HG02623 (cell line): ENCODE results near the gene BCR.
"Not testable (repeated sequence)": the region's sequence is repeated elsewhere in the genome, so short reads cannot be mapped to it uniquely, and the experiment has no call there.

Experiments used
- ATAC-seq: cut with Tn5 transposase; IDR thresholded peaks from one replicate; pipeline ENCODE4 v1.9.1; 2021; ENCODE audit warnings: moderate library complexity; ENCODE audit not compliant: unreplicated experiment

Gene BCR

DNA sequence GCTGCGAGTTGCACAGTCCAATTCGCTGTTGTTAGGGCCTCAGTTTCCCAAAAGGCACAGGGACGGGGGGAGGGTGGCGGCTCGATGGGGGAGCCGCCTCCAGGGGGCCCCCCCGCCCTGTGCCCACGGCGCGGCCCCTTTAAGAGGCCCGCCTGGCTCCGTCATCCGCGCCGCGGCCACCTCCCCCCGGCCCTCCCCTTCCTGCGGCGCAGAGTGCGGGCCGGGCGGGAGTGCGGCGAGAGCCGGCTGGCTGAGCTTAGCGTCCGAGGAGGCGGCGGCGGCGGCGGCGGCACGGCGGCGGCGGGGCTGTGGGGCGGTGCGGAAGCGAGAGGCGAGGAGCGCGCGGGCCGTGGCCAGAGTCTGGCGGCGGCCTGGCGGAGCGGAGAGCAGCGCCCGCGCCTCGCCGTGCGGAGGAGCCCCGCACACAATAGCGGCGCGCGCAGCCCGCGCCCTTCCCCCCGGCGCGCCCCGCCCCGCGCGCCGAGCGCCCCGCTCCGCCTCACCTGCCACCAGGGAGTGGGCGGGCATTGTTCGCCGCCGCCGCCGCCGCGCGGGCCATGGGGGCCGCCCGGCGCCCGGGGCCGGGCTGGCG lies at the start of gene BCR:
BCR (plus strand) TSS at position 209 of the 592 bp plus-strand sequence. CDS start 452 bp downstream, outside the sequence.
- no peak for ATAC-seq

DNA sequence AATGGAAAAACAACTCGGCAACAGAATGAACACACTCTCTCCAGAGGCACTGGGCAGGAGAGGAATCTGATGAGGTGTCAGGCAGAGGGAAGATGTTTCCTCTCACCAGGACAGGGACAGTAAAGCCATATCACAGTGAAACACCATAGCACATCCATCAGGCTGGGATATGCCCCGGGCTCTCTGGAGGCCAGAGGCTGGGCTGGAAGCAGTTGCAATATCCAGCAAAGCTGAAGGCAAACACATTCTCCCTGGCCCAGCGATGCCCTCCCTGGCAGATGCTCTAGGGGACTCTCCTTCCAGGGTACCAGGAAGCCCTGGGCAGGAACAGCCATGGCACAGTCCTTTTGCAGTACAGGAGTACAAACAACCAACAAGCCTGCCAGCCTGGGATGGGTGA lies 49.6 kb upstream of the BCR start:
- no peak for ATAC-seq

- no peak for ATAC-seq
Measured at GRCh38 chr22:23131931-23132330, 48.4 kb upstream of the BCR start.

DNA sequence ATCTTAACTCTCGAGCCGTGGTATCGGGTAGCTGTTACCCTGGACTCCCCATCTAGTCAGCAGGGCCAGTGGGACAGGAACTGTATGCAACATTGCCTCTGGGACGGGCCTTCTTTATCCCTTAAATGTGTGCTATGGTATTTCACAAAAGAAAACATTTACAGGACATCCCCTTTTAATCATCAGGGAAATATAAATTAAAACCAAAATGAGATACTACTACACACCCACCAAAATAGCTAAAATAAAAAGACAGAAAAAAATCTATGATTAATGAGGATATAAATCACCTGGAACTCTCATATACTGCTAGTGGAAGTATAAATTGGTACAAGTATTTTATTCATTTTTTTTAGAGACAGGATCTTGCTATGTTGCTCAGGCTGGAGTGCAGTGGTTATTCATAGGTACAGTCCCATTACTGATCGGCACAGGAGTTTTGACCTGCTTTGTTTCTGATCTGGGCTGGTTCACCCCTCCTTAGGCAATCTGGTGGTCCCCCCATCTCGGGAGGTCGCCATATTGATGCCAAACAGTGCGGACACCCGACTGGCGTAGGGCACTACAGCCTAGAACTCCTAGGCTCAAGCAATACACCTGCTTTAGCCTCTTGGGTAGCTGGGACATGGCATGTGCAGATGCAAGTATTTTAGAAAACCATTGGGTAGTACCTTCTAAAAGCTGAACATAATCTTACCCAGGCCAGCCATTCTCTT lies 47.8 kb upstream of the BCR start:
- ATAC-seq = no peak

GRCh38 chr22:23133922-23134321 lies 46.4 kb upstream of the BCR start:
- ATAC-seq = no peak

DNA sequence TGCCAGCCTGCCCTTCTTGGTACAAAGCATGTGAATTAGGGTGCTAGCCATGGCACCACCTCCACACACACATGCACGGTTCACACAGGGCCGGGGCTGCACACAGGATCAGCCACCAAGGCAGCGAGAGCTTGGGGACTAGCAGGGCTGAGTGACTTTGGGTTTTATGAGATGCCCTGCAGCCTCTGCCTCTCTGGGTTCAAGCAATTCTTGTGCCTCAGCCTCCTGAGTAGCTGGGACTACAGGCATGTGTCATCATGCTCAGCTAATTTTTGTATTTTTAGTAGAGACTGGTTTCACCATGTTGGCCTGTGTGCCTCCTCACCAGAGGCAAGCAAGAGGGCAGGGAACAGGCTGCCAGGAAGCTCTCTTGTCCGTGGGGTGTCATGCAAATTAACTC lies 43.3 kb upstream of the BCR start:
- ATAC-seq = not testable (repeated sequence)

DNA sequence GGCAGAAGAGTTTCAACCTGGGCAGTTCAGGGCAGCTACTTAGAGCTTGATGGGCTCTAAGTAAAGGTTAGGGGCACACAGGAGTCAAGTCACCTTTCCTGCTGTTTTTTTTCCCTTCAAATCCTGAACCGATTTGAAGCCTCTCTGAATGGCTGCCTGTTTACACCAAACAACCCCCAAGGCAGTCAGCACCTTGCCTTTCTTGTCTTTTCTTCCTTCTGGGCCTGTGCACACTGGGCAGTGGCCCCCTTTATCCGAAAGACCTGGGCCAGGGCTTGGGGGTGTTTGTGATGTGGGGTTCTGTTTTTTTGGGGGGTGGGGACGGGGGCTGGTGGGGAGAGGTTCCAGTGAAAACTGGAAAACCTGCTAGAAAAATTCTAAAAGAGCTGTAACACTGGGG lies 42.8 kb upstream of the BCR start:
- ATAC-seq = no peak

DNA sequence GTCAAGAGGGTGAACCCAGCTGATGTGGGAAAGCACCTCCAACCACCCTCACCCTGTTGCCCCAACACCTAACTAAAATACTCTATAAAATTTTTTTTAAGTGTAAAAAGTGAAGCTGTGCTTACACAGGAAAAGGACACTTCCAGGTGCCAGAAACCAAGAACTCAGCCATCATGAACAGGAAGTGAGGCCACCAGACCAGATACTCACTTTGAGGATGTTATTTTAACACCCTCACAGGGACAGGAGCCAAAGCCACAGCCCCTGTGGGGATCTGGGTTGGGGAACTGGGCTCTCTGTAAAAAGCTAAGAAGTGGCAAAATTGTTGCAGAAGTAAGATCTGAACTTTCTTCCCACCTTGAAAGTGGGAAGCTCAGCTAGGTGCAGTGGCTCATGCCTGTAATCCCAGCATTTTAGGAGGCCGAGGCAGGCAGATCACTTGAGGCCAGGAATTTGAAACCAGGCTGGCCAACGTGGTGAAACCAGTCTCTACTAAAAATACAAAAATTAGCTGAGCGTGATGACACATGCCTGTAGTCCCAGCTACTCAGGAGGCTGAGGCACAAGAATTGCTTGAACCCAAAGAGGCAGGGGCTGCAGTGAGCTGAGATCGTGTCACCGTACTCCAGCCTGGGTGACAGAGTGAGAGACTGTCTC lies 42.3 kb upstream of the BCR start:
- no peak for ATAC-seq

- ATAC-seq = no peak
Measured at GRCh38 chr22:23138584-23139435, 41.5 kb upstream of the BCR start.

- no peak for ATAC-seq
Measured at GRCh38 chr22:23140385-23140784, 39.9 kb upstream of the BCR start.

- no peak for ATAC-seq
Measured at GRCh38 chr22:23142546-23143105, 37.7 kb upstream of the BCR start.

- ATAC-seq = no peak
Measured at GRCh38 chr22:23143119-23143518, 37.2 kb upstream of the BCR start.

DNA sequence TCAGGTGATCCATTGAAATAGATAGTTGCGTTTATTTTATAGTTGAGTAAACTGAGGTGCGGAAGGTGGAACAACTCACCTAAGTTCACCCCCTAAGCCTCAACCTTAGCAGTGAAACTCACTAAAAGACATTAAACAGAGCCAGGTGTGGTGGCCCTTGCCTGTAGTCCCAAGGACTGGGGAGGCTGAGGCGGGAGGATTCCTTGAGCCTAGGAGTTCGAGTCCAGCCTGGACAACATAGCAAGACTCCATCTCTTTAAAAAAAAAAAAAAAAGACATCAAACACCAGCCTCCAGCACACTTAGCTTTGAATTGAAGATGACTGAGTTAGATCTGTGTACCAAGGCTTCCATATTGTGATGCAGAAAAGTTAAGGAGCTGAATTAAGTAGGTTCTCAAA lies 35.9 kb upstream of the BCR start:
- no peak for ATAC-seq

GRCh38 chr22:23144932-23145877 lies 35.1 kb upstream of the BCR start, which contains the start of gene RAB36:
RAB36 (plus strand) TSS chr22:23145477; CDS start chr22:23146617, 1,140 bp downstream.
- no peak for ATAC-seq

- no peak for ATAC-seq
Measured at GRCh38 chr22:23145878-23146470, 34.3 kb upstream of the BCR start.

DNA sequence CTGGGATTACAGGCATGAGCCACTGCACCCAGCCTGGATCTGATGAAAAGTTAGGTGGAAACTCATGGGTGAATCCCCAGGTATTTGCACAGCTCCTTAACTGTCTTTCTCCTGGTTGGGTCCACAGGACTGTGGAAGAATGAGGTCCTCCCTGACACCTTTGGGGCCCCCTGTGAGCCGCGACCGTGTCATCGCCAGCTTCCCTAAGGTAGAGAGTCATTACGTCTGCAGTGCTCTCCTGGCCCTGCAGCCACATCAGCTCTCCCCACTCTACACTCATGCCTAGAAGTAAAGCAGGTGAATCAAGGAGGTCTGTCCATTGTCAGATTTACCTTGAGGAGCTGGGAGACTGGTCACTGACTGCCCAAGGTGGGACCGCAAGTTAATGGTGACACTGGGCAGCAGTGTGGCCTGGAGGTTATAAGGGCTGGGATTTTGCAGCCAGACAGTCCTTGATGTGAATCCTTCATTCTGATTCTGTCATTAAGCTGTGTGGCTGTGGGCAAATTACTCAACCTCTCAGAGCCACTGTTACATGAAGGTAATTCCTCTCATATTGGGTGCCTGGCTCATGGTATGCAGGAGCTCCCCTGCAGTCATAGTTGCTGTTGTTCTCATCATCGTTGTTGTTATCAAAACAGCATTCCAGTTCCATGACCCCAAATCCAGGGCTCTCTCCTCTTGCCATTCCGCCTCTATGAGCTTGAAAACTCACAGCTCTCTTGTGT lies 33.7 kb upstream of the BCR start:
- no peak for ATAC-seq

GRCh38 chr22:23147617-23148387 lies 32.5 kb upstream of the BCR start:
- ATAC-seq = no peak

DNA sequence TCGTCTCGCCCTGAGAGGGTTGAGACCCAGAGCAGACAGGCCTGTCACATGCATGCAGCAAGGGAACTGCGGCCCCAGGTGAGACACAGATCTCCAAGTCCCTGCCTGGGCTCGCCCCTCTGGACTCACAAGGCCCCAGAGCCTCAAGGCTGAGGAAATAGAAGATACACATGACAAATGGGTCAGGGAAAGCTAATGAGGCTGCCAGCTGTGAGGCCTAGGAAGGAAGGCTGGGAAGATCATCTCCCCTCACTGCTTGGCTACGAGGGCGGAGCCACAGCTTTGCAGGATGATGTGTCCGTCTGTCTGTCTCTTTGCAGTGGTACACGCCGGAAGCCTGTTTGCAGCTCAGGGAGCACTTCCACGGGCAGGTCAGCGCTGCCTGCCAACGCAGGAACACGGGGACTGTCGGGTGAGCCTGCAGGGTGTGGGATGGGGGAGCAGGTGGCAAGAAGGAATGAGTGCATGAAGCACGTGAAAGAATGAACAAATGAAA lies 30.5 kb upstream of the BCR start:
- ATAC-seq = no peak
